IMR-90 (cell line): ENCODE data around the gene TSPAN1.

Experiments
- POLR2A ChIP-seq: IDR thresholded peaks from 2 replicates; pipeline ENCODE4 v1.6.1; 2012; ENCODE audit warnings: mild to moderate bottlenecking, low read depth, low read length
- RAD21 ChIP-seq: IDR thresholded peaks from 2 replicates; pipeline ENCODE4 v1.6.1; 2012; ENCODE audit warnings: low read length, improper control_type of control experiment
- RFX5 ChIP-seq: IDR thresholded peaks from 2 replicates; pipeline ENCODE4 v1.8.0; 2012; ENCODE audit warnings: low read depth, mild to moderate bottlenecking, low read length, moderate library complexity
- SMC3 ChIP-seq: fragments of 150-350 bp; IDR thresholded peaks from 2 replicates; pipeline ENCODE4 v1.6.1; 2016; ENCODE audit warnings: low read depth, mild to moderate bottlenecking, antibody characterized with exemption, low read length, moderate library complexity
- TF ChIP-seq, protein P1 (sequence below): conservative IDR thresholded peaks from 2 replicates; pipeline ENCODE4 v1.5.1; 2012; ENCODE audit warnings: mild to moderate bottlenecking, low read depth, low read length, improper control_type of control experiment
- TF ChIP-seq, protein P2 (sequence below): fragments of 150-350 bp; IDR thresholded peaks from 2 replicates; pipeline ENCODE4 v1.6.1; 2017; ENCODE audit warnings: mild to moderate bottlenecking, antibody characterized with exemption, low read length, low read depth

DNA sequence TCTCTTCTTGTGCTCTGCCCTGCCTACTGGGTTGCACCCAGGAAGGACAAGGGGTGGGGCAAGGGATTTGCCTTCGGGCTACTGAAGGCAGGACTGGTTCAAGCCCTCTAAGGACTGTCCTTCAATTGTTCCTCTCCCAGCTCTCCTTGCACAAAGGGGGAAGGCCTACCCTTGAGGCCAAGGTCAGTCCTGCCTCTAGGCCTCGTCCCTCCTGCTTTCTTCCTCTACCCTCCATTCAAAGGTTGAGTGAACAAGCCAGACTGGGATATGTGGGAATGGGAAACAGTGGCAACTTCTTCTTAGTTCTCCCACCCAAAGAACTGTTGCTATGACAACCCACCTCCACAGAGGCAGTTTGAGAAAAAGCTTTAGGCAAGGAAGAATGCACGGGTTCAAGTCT is 30.9 kb downstream of the TSPAN1 start:
- TF ChIP-seq, protein P1, sequence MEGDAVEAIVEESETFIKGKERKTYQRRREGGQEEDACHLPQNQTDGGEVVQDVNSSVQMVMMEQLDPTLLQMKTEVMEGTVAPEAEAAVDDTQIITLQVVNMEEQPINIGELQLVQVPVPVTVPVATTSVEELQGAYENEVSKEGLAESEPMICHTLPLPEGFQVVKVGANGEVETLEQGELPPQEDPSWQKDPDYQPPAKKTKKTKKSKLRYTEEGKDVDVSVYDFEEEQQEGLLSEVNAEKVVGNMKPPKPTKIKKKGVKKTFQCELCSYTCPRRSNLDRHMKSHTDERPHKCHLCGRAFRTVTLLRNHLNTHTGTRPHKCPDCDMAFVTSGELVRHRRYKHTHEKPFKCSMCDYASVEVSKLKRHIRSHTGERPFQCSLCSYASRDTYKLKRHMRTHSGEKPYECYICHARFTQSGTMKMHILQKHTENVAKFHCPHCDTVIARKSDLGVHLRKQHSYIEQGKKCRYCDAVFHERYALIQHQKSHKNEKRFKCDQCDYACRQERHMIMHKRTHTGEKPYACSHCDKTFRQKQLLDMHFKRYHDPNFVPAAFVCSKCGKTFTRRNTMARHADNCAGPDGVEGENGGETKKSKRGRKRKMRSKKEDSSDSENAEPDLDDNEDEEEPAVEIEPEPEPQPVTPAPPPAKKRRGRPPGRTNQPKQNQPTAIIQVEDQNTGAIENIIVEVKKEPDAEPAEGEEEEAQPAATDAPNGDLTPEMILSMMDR, result no peak
- TF ChIP-seq, protein P2, sequence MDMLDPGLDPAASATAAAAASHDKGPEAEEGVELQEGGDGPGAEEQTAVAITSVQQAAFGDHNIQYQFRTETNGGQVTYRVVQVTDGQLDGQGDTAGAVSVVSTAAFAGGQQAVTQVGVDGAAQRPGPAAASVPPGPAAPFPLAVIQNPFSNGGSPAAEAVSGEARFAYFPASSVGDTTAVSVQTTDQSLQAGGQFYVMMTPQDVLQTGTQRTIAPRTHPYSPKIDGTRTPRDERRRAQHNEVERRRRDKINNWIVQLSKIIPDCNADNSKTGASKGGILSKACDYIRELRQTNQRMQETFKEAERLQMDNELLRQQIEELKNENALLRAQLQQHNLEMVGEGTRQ, result no peak
- TF ChIP-seq RAD21, result no peak
- no peak for TF ChIP-seq POLR2A
- no peak for TF ChIP-seq SMC3
- no peak for TF ChIP-seq RFX5
